K562 (cell line): Measurements from ENCODE around the gene FGR. TPM values are rescaled to one million over a fixed set of nuclear protein-coding genes. Genes with fewer than 3 reads are reported as not detected.

Source experiments
- ATAC-seq: fragments of 200-7000 bp; cut with Tn5 transposase; 3 replicates; pipeline ENCODE4 v1.9.1; 2020; ENCODE audit warnings: moderate library complexity
- BruUV-seq: library from RNA; stranded (reverse); fragments of 400-500 nt; replicated peaks from 2 replicates; lab custom pipeline; 2021; lab: Mats Ljungman, UMichigan
- CTCF ChIA-PET: fragments of 300-600 bp; formaldehyde crosslinking; extraction: SDS; loops from one replicate; lab custom pipeline; 2021; ENCODE audit warnings: low intra/inter-chr PET ratio; lab: Yijun Ruan, JAX
- POLR2A ChIA-PET: fragments of 300-600, 350-650 bp; sonication (Branson Sonifier 250); formaldehyde crosslinking; extraction: SDS; loops from one replicate; lab custom pipeline; 2021; ENCODE audit warnings: antibody characterized with exemption, inconsistent platforms; lab: Yijun Ruan, JAX
- DNase-seq, 4 experiments: peaks; one replicate each; pipeline versions ENCODE4 v3.0.0 to v3.0.0-alpha.2; 2011 to 2018; ENCODE audit warnings: low spot score in 3 of 4, mixed read lengths in 3 of 4; ENCODE audit errors: extremely low read depth in 1 of 4
- FAIRE-seq: peaks from 2 replicates; lab custom pipeline; 2011; peaks lifted over from hg19 to GRCh38; lab: Jason Lieb, UNC
- H2AFZ ChIP-seq: 2 replicates; pipeline ENCODE4 v1.6.0; 2011; ENCODE audit warnings: low read depth, low read length, control low read depth, inconsistent platforms
- H3K27ac ChIP-seq: fragments of 200-600 bp; 3 replicates; pipeline ENCODE4 v1.8.0; 2011; ENCODE audit warnings: low read depth, mild to moderate bottlenecking, control low read depth, inconsistent platforms, low read length, moderate library complexity, mixed read lengths; ENCODE audit errors: extremely low read depth
- H3K27me3 ChIP-seq, 2 experiments: fragments of 300-600 bp in 1 of 2; 2 replicates in 1 of 2; 3 replicates in 1 of 2; pipeline versions ENCODE4 v1.6.0 to v1.8.0; 2011; ENCODE audit warnings: inconsistent platforms in 2 of 2, low read length in 2 of 2, mild to moderate bottlenecking in 1 of 2, mixed read lengths in 1 of 2, moderate library complexity in 1 of 2; ENCODE audit not compliant: control insufficient read depth in 2 of 2, insufficient read depth in 2 of 2
- H3K36me3 ChIP-seq: fragments of 300-600 bp; 3 replicates; pipeline ENCODE4 v1.8.0; 2011; ENCODE audit warnings: mild to moderate bottlenecking, low read length, inconsistent platforms; ENCODE audit not compliant: control insufficient read depth, insufficient read depth
- H3K4me1 ChIP-seq, 2 experiments: fragments of 200-600 bp in 1 of 2; replicated peaks in 1 of 2; 2 replicates in 1 of 2; 3 replicates in 1 of 2; pipeline versions ENCODE4 v1.5.1 to v1.8.0; 2011; ENCODE audit warnings: inconsistent platforms in 2 of 2, low read length in 2 of 2, mild to moderate bottlenecking in 1 of 2, mixed read lengths in 1 of 2, moderate library complexity in 1 of 2; ENCODE audit not compliant: control insufficient read depth in 2 of 2, insufficient read depth in 2 of 2
- H3K4me2 ChIP-seq: 2 replicates; pipeline ENCODE4 v1.6.1; 2011; ENCODE audit warnings: low read length, control low read depth, inconsistent platforms, mixed read lengths; ENCODE audit not compliant: insufficient read depth
- H3K4me3 ChIP-seq: fragments of 200-600 bp; sonication (generic), shearing (Covaris generic); 2 replicates; pipeline ENCODE4 v1.5.1; 2016; ENCODE audit warnings: control low read depth, inconsistent platforms
- H3K79me2 ChIP-seq: fragments of 200-600 bp; 3 replicates; pipeline ENCODE4 v1.8.0; 2011; ENCODE audit warnings: low read length, inconsistent platforms; ENCODE audit not compliant: control insufficient read depth, insufficient read depth
- H3K9ac ChIP-seq, 2 experiments: 2 replicates each; pipeline versions ENCODE4 v1.6.0 to v1.6.1; 2011; ENCODE audit warnings: low read depth in 2 of 2, low read length in 2 of 2, control low read depth in 1 of 2, inconsistent platforms in 1 of 2, mild to moderate bottlenecking in 1 of 2, mixed read lengths in 1 of 2; ENCODE audit not compliant: insufficient read depth in 1 of 2
- H3K9me1 ChIP-seq: one replicate; pipeline ENCODE4 v1.6.0; 2011; ENCODE audit warnings: inconsistent platforms, mild to moderate bottlenecking, low read length, moderate library complexity; ENCODE audit not compliant: control insufficient read depth, insufficient read depth
- H3K9me3 ChIP-seq: replicated peaks from 2 replicates; pipeline ENCODE4 v1.5.1; 2011; ENCODE audit warnings: low read depth, low read length, inconsistent platforms; ENCODE audit not compliant: control insufficient read depth, insufficient read depth
- H4K20me1 ChIP-seq: replicated peaks from 2 replicates; pipeline ENCODE4 v1.6.1; 2011; ENCODE audit warnings: low read length, inconsistent platforms, mixed read lengths; ENCODE audit not compliant: control insufficient read depth, insufficient read depth
- NRF1 ChIP-seq, 2 experiments: fragments of 450-650 bp; IDR thresholded peaks in 1 of 2; conservative IDR thresholded peaks in 1 of 2; 2 replicates each; pipeline ENCODE4 v1.6.1; 2014; ENCODE audit warnings: mild to moderate bottlenecking in 2 of 2
- SIRT6 ChIP-seq: IDR thresholded peaks from one replicate; pipeline ENCODE4 v1.6.1; 2012; ENCODE audit warnings: low read depth, mild to moderate bottlenecking, control low read depth, inconsistent platforms, low read length, moderate library complexity
- ZNF778 ChIP-seq: fragments of 450-650 bp; formaldehyde crosslinking; IDR thresholded peaks from 2 replicates; pipeline ENCODE4 v1.4.0; 2020; ENCODE audit warnings: mild to moderate bottlenecking, moderate library complexity
- WGBS: fragments of 100-300 bp; shearing (Covaris generic); methylation state at CpG from one replicate; pipeline ENCODE4 v1.1.6; 2016; ENCODE audit warnings: low coverage, mixed read lengths; ENCODE audit not compliant: insufficient coverage; ENCODE audit errors: missing lambda C conversion rate; 5-methylcytosine and 5-hydroxymethylcytosine counted together
- in situ Hi-C: fragments of 300-500 bp; cut with MboI; formaldehyde crosslinking; loops from 4 replicates; pipeline ENCODE4 v1.15.0; 2018; ENCODE audit warnings: inconsistent platforms, mixed read lengths
- intact Hi-C: fragments of 100-400 bp; cut with micrococcal nuclease; formaldehyde crosslinking; loops from 2 replicates; pipeline ENCODE4 v1.14.2; 2022
- polyA plus RNA-seq, 8 experiments: library from polyadenylated mRNA; depleted of rRNA in 4 of 8; stranded (reverse) in 5 of 8; unstranded in 3 of 8; fragments of >200 nt; fragmentation: Nextera tagmentation in 2 of 8; fragmentation: Illumina TruSeq in 1 of 8; extraction: Ambion mirVana in 2 of 8; extraction: Trizol in 1 of 8; gene quantifications; 2 replicates each; pipeline versions ENCODE4 v1.2.1 to v1.2.3, GENCODE V29; 2011 to 2014; ENCODE audit warnings: inconsistent platforms in 1 of 8, missing spikeins in 1 of 8
- total RNA-seq, 7 experiments: library from RNA; depleted of rRNA in 6 of 7; stranded (reverse); fragments of >200 nt in 6 of 7; fragmentation: Illumina TruSeq in 2 of 7; extraction: Trizol in 2 of 7; gene quantifications; 2 replicates each; pipeline versions ENCODE4 v1.2.1 to v1.2.3, GENCODE V29; 2011 to 2021; ENCODE audit warnings: low replicate concordance in 1 of 7
- TF ChIP-seq, protein P1 (sequence below): fragments of 450-650 bp; IDR thresholded peaks from 2 replicates; pipeline ENCODE4 v1.6.1; 2016; ENCODE audit warnings: low read depth, mild to moderate bottlenecking, moderate library complexity

Gene FGR
- total and polyA plus RNA-seq, 9 of the 15 experiments (the other 6 are each of a cell fraction or from before 2014, with no cell fraction given): 0.04 to 0.11 TPM; not detected in 7

DNA sequence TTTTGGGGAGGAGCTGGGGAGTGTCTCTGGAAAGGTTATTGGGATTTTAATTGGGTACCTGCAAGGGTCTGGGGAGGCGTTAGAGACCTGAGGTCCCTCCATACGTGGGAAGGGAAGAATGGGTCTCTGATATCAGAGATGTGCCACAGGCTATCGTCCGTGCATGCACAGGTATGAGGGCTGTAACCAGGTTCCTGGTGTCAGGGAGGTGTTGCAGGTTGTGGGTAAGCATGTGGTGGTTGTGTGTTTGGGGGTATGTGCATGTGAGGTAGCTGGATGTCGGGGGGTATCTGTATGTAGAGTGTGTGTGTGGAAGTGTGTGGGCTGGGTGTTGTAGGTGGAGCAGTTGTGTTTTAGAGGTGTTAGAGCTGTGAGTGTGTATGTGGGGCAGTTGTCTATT lies 39.4 kb downstream of the FGR start:
- H3K79me2 ChIP-seq: peaks cover 96% of the 10 kb centered on the region
- peaks cover 55 to 88% of the 10 kb centered on the region in 2 experiments for H3K4me1 ChIP-seq
- TF ChIP-seq NRF1 (conservative IDR thresholded peaks at IDR 0.05 in 1 of 2, IDR thresholded peaks at IDR 0.05 in 1 of 2) (no peak), SIRT6 (no peak), ZNF778 (CRISPR knock-in tag) (no peak)
- TF ChIP-seq, protein P1, sequence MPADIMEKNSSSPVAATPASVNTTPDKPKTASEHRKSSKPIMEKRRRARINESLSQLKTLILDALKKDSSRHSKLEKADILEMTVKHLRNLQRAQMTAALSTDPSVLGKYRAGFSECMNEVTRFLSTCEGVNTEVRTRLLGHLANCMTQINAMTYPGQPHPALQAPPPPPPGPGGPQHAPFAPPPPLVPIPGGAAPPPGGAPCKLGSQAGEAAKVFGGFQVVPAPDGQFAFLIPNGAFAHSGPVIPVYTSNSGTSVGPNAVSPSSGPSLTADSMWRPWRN: no peak
- TF ChIP-seq, all 486 proteins: peak for 0
- WGBS: 70% methylated on average over 5 of the region's 5 CpGs
- H4K20me1 ChIP-seq: peaks cover 69% of the 10 kb centered on the region
- no peak for DNase-seq
- H3K36me3 ChIP-seq: peaks cover 42% of the 10 kb centered on the region; the same call in 2 of the 3 replicates
- ChIA-PET POLR2A (interaction anchor here (0.6 to 1.4 kb wide), 5 partner anchors 12 to 98 kb away, joined by 3 to 4 read pairs (median 3); no protein-coding TSS in a partner anchor), CTCF (no interaction called here)
- H3K9me1 ChIP-seq: peaks cover 19% of the 10 kb centered on the region
- no peak for ATAC-seq
- H3K4me2 ChIP-seq: no peak overlapping the region
- no peak overlapping the region for H3K4me3 ChIP-seq
- H3K27ac ChIP-seq: no peak overlapping the region
- no peak overlapping the region for H3K9ac ChIP-seq
- BruUV-seq: no TSS peak
- H2AFZ ChIP-seq: no peak overlapping the region
- no peaks in the 10 kb centered on the region for H3K27me3 ChIP-seq
- no peaks in the 10 kb centered on the region for H3K9me3 ChIP-seq
- intact Hi-C loops (no loop called here), in situ Hi-C loops (no loop called here)
- peak; percentile 54 for FAIRE-seq
